ENCODE data around the gene RSPH6A. TPM values are rescaled to one million over a fixed set of nuclear protein-coding genes. Genes with fewer than 3 reads are reported as not detected.

Gene RSPH6A
- polyA plus RNA-seq, 6 donors from 2014 or later: not detected

GRCh38 chr19:45789035-45789786 is 25.9 kb downstream of the RSPH6A start:
- ATAC-seq (ENCODE audit: low read depth in 2 of 2): no peak
- H3K4me3 Mint-ChIP-seq: peak overlapping the region in 3 of 8 donors; percentile 26 to 54 (median 33)

GRCh38 chr19:45786533-45786894 is 28.6 kb downstream of the RSPH6A start:
- H3K9me3 Mint-ChIP-seq: no peaks in the 10 kb centered on the region
- ATAC-seq (ENCODE audit: low read depth in 2 of 2): no peak

More at GRCh38 chr19:45789035-45789786, 25.9 kb downstream of the RSPH6A start:
- no peak for DNase-seq
- Mint-ChIP-seq H3K4me1 (peaks cover 34 to 50% (median 47%) of the 10 kb centered on the region in 3 donors), H3K36me3 (peaks cover 10 to 24% of the 10 kb centered on the region in 2 donors), H3K9me3 (no peaks in the 10 kb centered on the region), H3K27me3 (no peaks in the 10 kb centered on the region), H3K27ac (no peak overlapping the region)

GRCh38 chr19:45785781-45786532 is 29.2 kb downstream of the RSPH6A start:
- H3K36me3 Mint-ChIP-seq: peaks cover 10 to 24% of the 10 kb centered on the region in 2 donors
- H3K27me3 Mint-ChIP-seq: no peaks in the 10 kb centered on the region

More at GRCh38 chr19:45786533-45786894, 28.6 kb downstream of the RSPH6A start:
- Mint-ChIP-seq H3K4me1 (peaks cover 14 to 32% (median 27%) of the 10 kb centered on the region in 3 donors), H3K36me3 (peaks cover 10 to 24% of the 10 kb centered on the region in 2 donors), H3K4me3 (peak overlapping the region in 1 of 8 donors; percentile 21), H3K27me3 (no peaks in the 10 kb centered on the region), H3K27ac (peak overlapping the region in 2 of 6 donors; percentile 20 to 29)
- DNase-seq: no peak

DNA sequence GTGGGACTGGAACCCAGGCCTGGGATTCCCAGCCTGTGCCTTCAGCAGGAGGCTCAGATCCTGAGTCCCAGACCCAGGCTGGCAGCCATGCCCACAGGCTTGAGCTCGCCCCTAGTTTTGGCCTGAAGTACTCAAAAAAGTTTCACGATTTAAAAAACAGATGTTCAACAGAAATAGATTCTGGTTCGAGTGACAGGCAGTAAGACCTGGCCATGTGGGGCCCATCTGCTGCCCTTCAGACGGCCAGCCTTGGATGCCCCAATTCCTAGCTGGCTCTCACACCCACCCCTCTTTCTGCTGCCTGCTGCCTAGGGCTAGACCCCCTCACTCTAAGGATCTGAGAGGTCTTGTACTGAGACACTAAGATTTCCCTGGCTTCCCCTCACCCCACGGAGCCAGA is 30.0 kb downstream of the RSPH6A start:
- Mint-ChIP-seq H3K9me3 (no peaks in the 10 kb centered on the region), H3K36me3 (peaks cover 10 to 24% of the 10 kb centered on the region in 2 donors), H3K27ac (no peak overlapping the region), H3K27me3 (peaks cover 0 to 4% (median 0%) of the 10 kb centered on the region in 3 donors), H3K4me3 (no peak overlapping the region), H3K4me1 (peaks cover 12 to 29% (median 25%) of the 10 kb centered on the region in 3 donors)
- no peak for DNase-seq
- ATAC-seq (ENCODE audit: low read depth in 2 of 2): no peak

More at GRCh38 chr19:45785781-45786532, 29.2 kb downstream of the RSPH6A start:
- Mint-ChIP-seq H3K27ac (no peak overlapping the region), H3K4me3 (peak overlapping the region in 1 of 8 donors; percentile 21), H3K9me3 (no peaks in the 10 kb centered on the region), H3K4me1 (peaks cover 11 to 28% (median 24%) of the 10 kb centered on the region in 3 donors)
- DNase-seq: no peak
- no peak for ATAC-seq (ENCODE audit: low read depth in 2 of 2)

GRCh38 chr19:45784096-45784495 is 31.0 kb downstream of the RSPH6A start:
- no peak for DNase-seq
- H3K9me3 Mint-ChIP-seq: no peaks in the 10 kb centered on the region
- ATAC-seq (ENCODE audit: low read depth in 2 of 2): no peak
- no peak overlapping the region for H3K4me3 Mint-ChIP-seq
- peaks cover 6 to 26% of the 10 kb centered on the region in 2 donors for H3K36me3 Mint-ChIP-seq
- H3K27me3 Mint-ChIP-seq: peaks cover 0 to 9% (median 8%) of the 10 kb centered on the region in 3 donors
- peak overlapping the region in 1 of 6 donors; percentile 21 for H3K27ac Mint-ChIP-seq
- H3K4me1 Mint-ChIP-seq: peaks cover 22 to 36% (median 35%) of the 10 kb centered on the region in 3 donors

GRCh38 chr19:45782820-45783785 is 32.0 kb downstream of the RSPH6A start:
- DNase-seq (no peak), ATAC-seq (ENCODE audit: low read depth in 2 of 2) (no peak)
- peak overlapping the region in 1 of 6 donors; percentile 56 for H3K27ac Mint-ChIP-seq
- H3K36me3 Mint-ChIP-seq: peaks cover 0 to 20% of the 10 kb centered on the region in 2 donors
- H3K4me1 Mint-ChIP-seq: peaks cover 23 to 39% (median 35%) of the 10 kb centered on the region in 3 donors
- H3K27me3 Mint-ChIP-seq: peaks cover 0 to 13% (median 12%) of the 10 kb centered on the region in 3 donors
- no peak overlapping the region for H3K4me3 Mint-ChIP-seq
- H3K9me3 Mint-ChIP-seq: no peaks in the 10 kb centered on the region

DNA sequence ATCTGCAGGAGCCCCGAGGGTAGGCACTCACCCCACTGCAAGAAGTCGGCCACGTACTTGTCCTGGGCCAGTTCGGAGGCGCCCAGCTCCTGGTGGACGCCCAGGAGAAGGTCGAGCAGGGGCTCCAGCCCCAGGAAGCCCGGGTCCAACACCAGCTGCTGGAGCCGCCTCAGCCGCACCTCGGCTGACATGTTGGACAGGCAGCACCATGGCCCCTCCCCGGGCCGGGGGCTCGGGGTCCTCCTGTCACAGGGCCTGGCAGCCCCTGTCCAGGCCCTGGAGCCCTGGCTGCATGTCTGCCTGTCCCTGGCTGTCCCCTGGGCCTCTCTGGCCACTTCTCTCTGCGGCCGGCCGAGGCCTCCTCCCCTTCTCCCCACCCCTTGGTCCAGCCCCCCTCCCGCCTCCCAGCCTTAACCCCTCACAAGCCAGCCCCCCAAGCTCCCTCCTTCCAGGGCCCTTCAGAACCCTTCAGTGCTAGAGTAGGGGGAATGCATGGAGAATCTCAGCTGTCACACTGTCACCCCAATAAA is 32.9 kb downstream of the RSPH6A start, which contains the start of gene DMPK:
TSS of gene DMPK (minus strand) at position 329 of the 530 bp plus-strand sequence. CDS start at position 191, 138 bp downstream.
- peaks cover 0 to 14% of the 10 kb centered on the region in 2 donors for H3K36me3 Mint-ChIP-seq
- no peaks in the 10 kb centered on the region for H3K9me3 Mint-ChIP-seq
- peaks cover 0 to 13% (median 12%) of the 10 kb centered on the region in 3 donors for H3K27me3 Mint-ChIP-seq
- no peak for DNase-seq
- H3K4me3 Mint-ChIP-seq: no peak within 1 kb of the TSS
- peaks cover 23 to 31% (median 30%) of the 10 kb centered on the region in 3 donors for H3K4me1 Mint-ChIP-seq
- no peak for ATAC-seq (ENCODE audit: low read depth in 2 of 2)
- H3K27ac Mint-ChIP-seq: peak within 1 kb of the TSS in 1 of 6 donors; percentile 66

DNA sequence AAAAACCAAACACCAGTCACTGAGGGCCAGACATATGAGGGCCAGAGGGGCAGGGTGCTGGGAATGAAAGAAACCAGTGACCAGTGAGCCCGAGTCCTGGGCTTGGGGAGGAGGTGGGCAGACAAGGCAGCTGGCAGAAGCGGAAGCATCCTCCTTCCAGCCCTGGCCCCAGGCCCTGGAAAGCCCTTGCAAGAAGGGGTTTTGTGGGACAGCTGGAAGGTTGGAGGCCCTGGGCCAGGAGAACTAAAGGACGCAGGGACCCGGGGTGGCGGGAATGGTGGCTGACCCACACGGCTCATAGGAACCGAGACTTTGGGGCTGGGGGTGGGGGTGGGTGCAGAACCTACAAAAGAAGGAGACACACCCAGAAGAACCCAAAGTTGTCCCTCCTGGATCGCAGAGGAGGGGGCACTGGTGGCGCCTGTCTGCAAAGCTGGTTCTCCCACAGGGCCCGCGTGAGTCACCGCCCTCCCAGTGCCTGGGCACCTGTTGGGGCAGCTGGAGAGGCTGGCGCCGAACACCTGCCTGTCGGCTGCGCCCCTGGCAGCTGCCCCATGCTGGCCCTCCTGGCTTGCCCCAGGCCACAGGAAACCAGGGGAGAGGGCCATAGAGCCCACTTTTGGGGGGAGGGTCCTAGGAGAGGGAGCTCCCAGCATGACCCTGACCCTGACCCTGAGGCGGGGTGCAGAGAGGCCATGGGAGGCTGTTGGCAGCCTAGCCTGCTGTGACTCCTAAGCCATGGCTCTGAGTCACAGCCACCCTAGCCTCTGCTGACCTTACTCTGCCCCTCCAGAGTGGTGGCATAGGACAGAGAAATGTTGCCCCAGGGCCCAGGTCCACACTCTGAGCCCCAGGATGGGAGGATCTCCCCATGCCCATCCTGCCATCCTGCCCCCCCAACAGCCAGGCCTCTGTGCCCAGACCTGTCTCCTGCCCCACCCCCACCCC is 33.6 kb downstream of the RSPH6A start:
- no peak for ATAC-seq (ENCODE audit: low read depth in 2 of 2)
- Mint-ChIP-seq H3K4me1 (peaks cover 23 to 31% (median 30%) of the 10 kb centered on the region in 3 donors), H3K4me3 (no peak overlapping the region), H3K27me3 (peaks cover 0 to 13% (median 12%) of the 10 kb centered on the region in 3 donors), H3K36me3 (peaks cover 0 to 13% of the 10 kb centered on the region in 2 donors), H3K27ac (peak overlapping the region in 1 of 6 donors; percentile 66), H3K9me3 (no peaks in the 10 kb centered on the region)
- no peak for DNase-seq

DNA sequence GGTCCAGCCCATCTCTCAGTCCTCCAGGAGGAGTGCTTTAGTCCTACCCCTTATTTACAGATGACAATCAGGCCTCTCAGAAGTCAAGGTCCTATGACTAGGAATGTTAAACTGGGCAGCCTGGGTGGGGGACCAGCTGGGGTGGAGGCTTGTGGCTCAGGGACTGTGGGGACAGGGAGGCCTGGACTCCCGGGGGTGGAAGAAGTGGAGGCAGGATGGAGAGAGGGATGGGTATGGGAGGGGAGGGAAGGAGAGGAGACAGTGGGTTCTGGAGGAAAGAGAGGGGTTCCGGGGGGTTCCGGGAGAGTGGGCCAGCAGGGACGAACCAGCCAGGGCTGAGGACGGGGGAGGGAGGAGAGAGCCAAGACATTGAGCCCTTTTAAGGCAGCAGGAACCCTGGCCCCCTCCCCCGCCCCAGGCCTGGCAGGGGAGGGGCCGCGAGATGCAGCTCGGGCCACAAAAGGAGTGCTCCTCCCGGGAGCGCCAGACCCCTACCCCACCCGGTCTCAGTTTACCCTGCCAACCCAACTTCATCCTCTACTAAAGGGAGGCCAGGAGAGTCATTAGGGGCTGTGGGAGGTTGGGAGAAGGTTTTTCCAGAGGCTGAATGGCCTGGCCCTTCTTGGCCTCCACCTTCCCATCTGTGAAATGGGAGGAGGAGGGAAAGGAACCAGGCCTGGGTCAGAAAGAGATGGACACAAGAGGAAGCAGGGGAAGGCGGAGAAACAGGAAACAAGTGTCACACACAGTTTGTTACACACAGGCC is 34.5 kb downstream of the RSPH6A start:
- Mint-ChIP-seq H3K4me1 (peaks cover 23 to 31% (median 30%) of the 10 kb centered on the region in 3 donors), H3K9me3 (no peaks in the 10 kb centered on the region), H3K4me3 (peak overlapping the region in 1 of 8 donors; percentile 60), H3K27me3 (peaks cover 0 to 13% (median 12%) of the 10 kb centered on the region in 3 donors), H3K36me3 (peaks cover 0 to 8% of the 10 kb centered on the region in 2 donors), H3K27ac (peak overlapping the region in 1 of 6 donors; percentile 74)
- ATAC-seq (ENCODE audit: low read depth in 2 of 2) (no peak), DNase-seq (no peak)

GRCh38 chr19:45780146-45780447 is 35.0 kb downstream of the RSPH6A start:
- peak in 1 of 2 donors; percentile 1 for ATAC-seq (ENCODE audit: low read depth in 2 of 2)
- Mint-ChIP-seq H3K27me3 (peaks cover 0 to 13% (median 12%) of the 10 kb centered on the region in 3 donors), H3K9me3 (no peaks in the 10 kb centered on the region), H3K4me1 (peaks cover 23 to 31% (median 30%) of the 10 kb centered on the region in 3 donors), H3K4me3 (peak overlapping the region in 2 of 8 donors; percentile 86 to 89), H3K27ac (peak overlapping the region in 1 of 6 donors; percentile 66), H3K36me3 (peaks cover 0 to 8% of the 10 kb centered on the region in 2 donors)
- no peak for DNase-seq

All from naive B cell (primary cell).